IMR-90 (cell line): ENCODE results near the gene ANK3. TPM values are rescaled to one million over a fixed set of nuclear protein-coding genes. Genes with fewer than 3 reads are reported as not detected.

Source experiments
- ATAC-seq: fragments of 200-7000 bp; cut with Tn5 transposase; 2 replicates; pipeline ENCODE4 v1.9.1; 2020; ENCODE audit warnings: low read depth, mild to moderate bottlenecking, moderate library complexity
- BruUV-seq: library from RNA; stranded (reverse); fragments of 400-500 nt; replicated peaks from 2 replicates; lab custom pipeline; 2021; lab: Mats Ljungman, UMichigan
- CTCF ChIA-PET: fragments of 300-600 bp; formaldehyde crosslinking; extraction: SDS; loops from one replicate; lab custom pipeline; 2021; ENCODE audit warnings: antibody characterized with exemption; lab: Yijun Ruan, JAX
- POLR2A ChIA-PET: fragments of 300-600 bp; sonication (Branson Sonifier 250); formaldehyde crosslinking; loops from one replicate; lab custom pipeline; 2022; ENCODE audit warnings: antibody characterized with exemption; ENCODE audit not compliant: unreplicated experiment; lab: Charles Lee
- DNase-seq: peaks from one replicate; pipeline ENCODE4 v3.0.0; 2013
- H2AFZ ChIP-seq: replicated peaks from 2 replicates; pipeline ENCODE3; 2013; ENCODE audit warnings: low read length, mild to moderate bottlenecking; ENCODE audit not compliant: poor library complexity
- H2AK5ac ChIP-seq: 2 replicates; pipeline ENCODE4 v1.6.1; 2013; ENCODE audit warnings: low read depth, low read length, inconsistent platforms
- H2AK9ac ChIP-seq: replicated peaks from 2 replicates; pipeline ENCODE3; 2013; ENCODE audit warnings: mild to moderate bottlenecking, low read depth, low read length, moderate library complexity; ENCODE audit not compliant: poor library complexity
- H2BK120ac ChIP-seq: 2 replicates; pipeline ENCODE4 v1.6.1; 2013; ENCODE audit warnings: low read depth, low read length, inconsistent platforms
- H2BK15ac ChIP-seq: 3 replicates; pipeline ENCODE4 v1.6.1; 2013; ENCODE audit warnings: low read depth, low read length, inconsistent platforms
- H2BK20ac ChIP-seq: 2 replicates; pipeline ENCODE4 v1.6.1; 2013; ENCODE audit warnings: low read depth, mild to moderate bottlenecking, inconsistent platforms, low read length, moderate library complexity
- H2BK5ac ChIP-seq: 2 replicates; pipeline ENCODE4 v1.6.1; 2013; ENCODE audit warnings: mild to moderate bottlenecking, low read depth, low read length, inconsistent platforms; ENCODE audit not compliant: poor library complexity, severe bottlenecking
- H3K14ac ChIP-seq: replicated peaks from 2 replicates; pipeline ENCODE4 v1.6.1; 2013; ENCODE audit warnings: low read depth, low read length, inconsistent platforms
- H3K18ac ChIP-seq: 2 replicates; pipeline ENCODE4 v1.6.1; 2013; ENCODE audit warnings: low read depth, low read length, control low read depth
- H3K23ac ChIP-seq: 2 replicates; pipeline ENCODE4 v1.6.1; 2013; ENCODE audit warnings: low read depth, low read length, inconsistent platforms
- H3K27ac ChIP-seq: 2 replicates; pipeline ENCODE4 v1.5.1; 2013; ENCODE audit warnings: mild to moderate bottlenecking, control low read depth, low read length; ENCODE audit not compliant: insufficient read depth
- H3K27me3 ChIP-seq: 2 replicates; pipeline ENCODE4 v1.6.1; 2013; ENCODE audit warnings: low read length; ENCODE audit not compliant: control insufficient read depth, insufficient read depth
- H3K36me3 ChIP-seq: 2 replicates; pipeline ENCODE4 v1.6.1; 2013; ENCODE audit warnings: low read length, mixed read lengths; ENCODE audit not compliant: control insufficient read depth, insufficient read depth
- H3K4ac ChIP-seq: 2 replicates; pipeline ENCODE4 v1.6.1; 2013; ENCODE audit warnings: low read depth, low read length, inconsistent platforms
- H3K4me1 ChIP-seq: 2 replicates; pipeline ENCODE4 v1.6.1; 2013; ENCODE audit warnings: low read length, mixed read lengths; ENCODE audit not compliant: control insufficient read depth, insufficient read depth
- H3K4me2 ChIP-seq: 2 replicates; pipeline ENCODE4 v1.6.1; 2013; ENCODE audit warnings: low read depth, mild to moderate bottlenecking, control low read depth, low read length, moderate library complexity
- H3K4me3 ChIP-seq: 2 replicates; pipeline ENCODE4 v1.5.1; 2013; ENCODE audit warnings: low read depth, mild to moderate bottlenecking, control low read depth, low read length, moderate library complexity; ENCODE audit not compliant: insufficient read depth
- H3K56ac ChIP-seq: 2 replicates; pipeline ENCODE4 v1.6.1; 2013; ENCODE audit warnings: low read length, inconsistent platforms; ENCODE audit not compliant: insufficient read depth; ENCODE audit errors: extremely low read depth
- H3K79me1 ChIP-seq, 2 experiments: 2 replicates each; pipeline ENCODE4 v1.6.1; 2013; ENCODE audit warnings: low read length in 2 of 2, inconsistent platforms in 1 of 2, low read depth in 1 of 2
- H3K9ac ChIP-seq: 2 replicates; pipeline ENCODE4 v1.6.1; 2013; ENCODE audit warnings: low read depth, low read length, control low read depth
- H3K9me1 ChIP-seq: 2 replicates; pipeline ENCODE4 v1.6.1; 2013; ENCODE audit warnings: low read length, inconsistent platforms; ENCODE audit not compliant: insufficient read depth
- H3K9me3 ChIP-seq: 2 replicates; pipeline ENCODE4 v1.6.1; 2013; ENCODE audit warnings: low read length; ENCODE audit not compliant: control insufficient read depth, insufficient read depth
- H4K20me1 ChIP-seq: 2 replicates; pipeline ENCODE4 v1.6.1; 2013; ENCODE audit warnings: low read length, inconsistent platforms; ENCODE audit not compliant: insufficient read depth
- H4K5ac ChIP-seq: 2 replicates; pipeline ENCODE4 v1.6.1; 2013; ENCODE audit warnings: mild to moderate bottlenecking, low read depth, low read length, control low read depth
- H4K8ac ChIP-seq, 2 experiments: 2 replicates each; pipeline ENCODE4 v1.6.1; 2013; ENCODE audit warnings: low read depth in 2 of 2, low read length in 2 of 2, control low read depth in 1 of 2, inconsistent platforms in 1 of 2
- H4K91ac ChIP-seq: 2 replicates; pipeline ENCODE4 v1.6.1; 2013; ENCODE audit warnings: low read depth, low read length, inconsistent platforms; ENCODE audit not compliant: insufficient read depth
- BHLHE40 ChIP-seq: fragments of 150-350 bp; IDR thresholded peaks from 2 replicates; pipeline ENCODE4 v1.6.1; 2016; ENCODE audit warnings: mild to moderate bottlenecking, low read depth, low read length
- CEBPB ChIP-seq: IDR thresholded peaks from 2 replicates; pipeline ENCODE4 v1.6.1; 2012; ENCODE audit warnings: low read depth, low read length, improper control_type of control experiment
- CHD1 ChIP-seq: IDR thresholded peaks from 2 replicates; pipeline ENCODE4 v1.6.1; 2012; ENCODE audit warnings: low read depth, low read length, improper control_type of control experiment
- MAFK ChIP-seq: IDR thresholded peaks from 2 replicates; pipeline ENCODE4 v1.6.1; 2012; ENCODE audit warnings: low read depth, low read length, improper control_type of control experiment
- MAZ ChIP-seq: IDR thresholded peaks from 2 replicates; pipeline ENCODE4 v1.6.1; 2012; ENCODE audit warnings: low read depth, mild to moderate bottlenecking, low read length, improper control_type of control experiment, moderate library complexity, borderline replicate concordance
- MXI1 ChIP-seq: IDR thresholded peaks from 2 replicates; pipeline ENCODE4 v1.6.1; 2012; ENCODE audit warnings: low read depth, mild to moderate bottlenecking, low read length, moderate library complexity, borderline replicate concordance
- NFE2L2 ChIP-seq: fragments of 150-350 bp; IDR thresholded peaks from 2 replicates; pipeline ENCODE4 v1.6.1; 2016; ENCODE audit warnings: low read depth, mild to moderate bottlenecking, low read length
- POLR2A ChIP-seq: IDR thresholded peaks from 2 replicates; pipeline ENCODE4 v1.6.1; 2012; ENCODE audit warnings: mild to moderate bottlenecking, low read depth, low read length
- RAD21 ChIP-seq: IDR thresholded peaks from 2 replicates; pipeline ENCODE4 v1.6.1; 2012; ENCODE audit warnings: low read length, improper control_type of control experiment
- RFX5 ChIP-seq: IDR thresholded peaks from 2 replicates; pipeline ENCODE4 v1.8.0; 2012; ENCODE audit warnings: low read depth, mild to moderate bottlenecking, low read length, moderate library complexity
- SMC3 ChIP-seq: fragments of 150-350 bp; IDR thresholded peaks from 2 replicates; pipeline ENCODE4 v1.6.1; 2016; ENCODE audit warnings: low read depth, mild to moderate bottlenecking, antibody characterized with exemption, low read length, moderate library complexity
- WGBS, 2 experiments: methylation state at CpG; one replicate each; pipeline versions ENCODE4 v1.1.5 to v1.1.7; 2013; ENCODE audit warnings: missing lambda C conversion rate in 2 of 2; ENCODE audit not compliant: insufficient read length in 1 of 2; ENCODE audit errors: extremely low coverage in 2 of 2; 5-methylcytosine and 5-hydroxymethylcytosine counted together
- dilution Hi-C: fragments of 300-500 bp; cut with HindIII; formaldehyde crosslinking; loops from one replicate; pipeline ENCODE4 v1.14.3; 2018; ENCODE audit warnings: low sequenced_read_pairs; ENCODE audit not compliant: unreplicated experiment
- in situ Hi-C: fragments of 300-500 bp; cut with MboI; formaldehyde crosslinking; loops from 3 replicates; pipeline ENCODE4 v1.14.3; 2019; ENCODE audit warnings: low sequenced_read_pairs, inconsistent platforms, mixed read lengths
- intact Hi-C: fragments of 100-400 bp; cut with micrococcal nuclease; formaldehyde crosslinking; loops from 2 replicates; pipeline ENCODE4 v1.10.0; 2022
- polyA plus RNA-seq, 3 experiments: library from polyadenylated mRNA; depleted of rRNA; stranded (reverse); fragments of >200 nt; gene quantifications; 2 replicates each; pipeline ENCODE4 v1.2.3, GENCODE V29; 2012; ENCODE audit warnings: low replicate concordance in 1 of 3
- total RNA-seq: library from RNA; depleted of rRNA; stranded (reverse); fragments of >200 nt; gene quantifications from 2 replicates; pipeline ENCODE4 v1.2.3, GENCODE V29; 2012
- TF ChIP-seq, protein P1 (sequence below): fragments of 150-350 bp; IDR thresholded peaks from 2 replicates; pipeline ENCODE4 v1.6.1; 2017; ENCODE audit warnings: mild to moderate bottlenecking, antibody characterized with exemption, low read length, low read depth
- TF ChIP-seq, protein P2 (sequence below): conservative IDR thresholded peaks from 2 replicates; pipeline ENCODE4 v1.5.1; 2012; ENCODE audit warnings: mild to moderate bottlenecking, low read depth, low read length, improper control_type of control experiment
- TF ChIP-seq, protein P3 (sequence below): fragments of 150-350 bp; IDR thresholded peaks from 2 replicates; pipeline ENCODE4 v1.6.1; 2016; ENCODE audit warnings: low read depth, mild to moderate bottlenecking, low read length, moderate library complexity, borderline replicate concordance

Gene ANK3
- total and polyA plus RNA-seq, 2 of the 4 experiments (the other 2 are of a cell fraction): 0.63 to 1.8 TPM

DNA sequence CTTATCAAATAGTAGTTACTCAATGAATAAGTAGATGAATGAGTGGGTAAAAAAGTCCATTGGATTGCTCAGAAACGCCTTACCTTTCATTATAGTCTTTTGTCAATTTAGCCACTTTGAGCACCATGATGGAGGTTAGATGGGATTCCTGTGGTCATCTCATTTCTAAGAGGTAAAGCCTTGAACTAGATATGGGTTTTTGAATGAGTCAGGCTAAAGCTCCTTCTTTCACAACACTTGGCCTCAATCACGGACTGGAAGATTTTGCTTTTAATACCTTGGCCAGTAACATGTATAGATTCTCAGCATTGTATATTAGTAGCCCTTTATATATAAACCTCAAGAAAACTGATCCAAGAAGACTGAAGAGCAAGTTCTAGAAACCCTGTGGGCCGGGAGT is 383.6 kb downstream of the ANK3 start:
- Histone ChIP-seq H2BK5ac (no peak overlapping the region), H3K18ac (no peak overlapping the region), H3K14ac (no peak overlapping the region), H3K4ac (no peak overlapping the region), H3K27me3 (no peaks in the 10 kb centered on the region), H3K27ac (no peak overlapping the region), H3K56ac (no peak overlapping the region), H3K4me1 (no peaks in the 10 kb centered on the region), H2AK5ac (no peak overlapping the region), H2AK9ac (no peak overlapping the region), H4K91ac (no peak overlapping the region), H3K9ac (no peak overlapping the region), H4K20me1 (no peaks in the 10 kb centered on the region), H3K9me3 (no peaks in the 10 kb centered on the region), H3K9me1 (no peaks in the 10 kb centered on the region), H3K4me2 (no peak overlapping the region), H2BK15ac (no peak overlapping the region), H2BK20ac (no peak overlapping the region), H3K79me1 (no peaks in the 10 kb centered on the region), H4K8ac (no peak overlapping the region), H3K36me3 (no peaks in the 10 kb centered on the region), H2AFZ (no peak overlapping the region), H3K4me3 (no peak overlapping the region), H4K5ac (no peak overlapping the region), H3K23ac (no peak overlapping the region), H2BK120ac (no peak overlapping the region)
- CTCF ChIA-PET: no interaction called here
- no TSS peak for BruUV-seq
- intact Hi-C loops: no loop called here
- dilution Hi-C loops: no loop called here
- POLR2A ChIA-PET: no interaction called here
- no peak for ATAC-seq
- no peak for TF ChIP-seq POLR2A
- no peak for TF ChIP-seq MAZ
- TF ChIP-seq BHLHE40: no peak
- TF ChIP-seq CHD1: no peak
- TF ChIP-seq, protein P1, sequence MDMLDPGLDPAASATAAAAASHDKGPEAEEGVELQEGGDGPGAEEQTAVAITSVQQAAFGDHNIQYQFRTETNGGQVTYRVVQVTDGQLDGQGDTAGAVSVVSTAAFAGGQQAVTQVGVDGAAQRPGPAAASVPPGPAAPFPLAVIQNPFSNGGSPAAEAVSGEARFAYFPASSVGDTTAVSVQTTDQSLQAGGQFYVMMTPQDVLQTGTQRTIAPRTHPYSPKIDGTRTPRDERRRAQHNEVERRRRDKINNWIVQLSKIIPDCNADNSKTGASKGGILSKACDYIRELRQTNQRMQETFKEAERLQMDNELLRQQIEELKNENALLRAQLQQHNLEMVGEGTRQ: no peak
- TF ChIP-seq RAD21: no peak
- TF ChIP-seq SMC3: no peak
- TF ChIP-seq, protein P2, sequence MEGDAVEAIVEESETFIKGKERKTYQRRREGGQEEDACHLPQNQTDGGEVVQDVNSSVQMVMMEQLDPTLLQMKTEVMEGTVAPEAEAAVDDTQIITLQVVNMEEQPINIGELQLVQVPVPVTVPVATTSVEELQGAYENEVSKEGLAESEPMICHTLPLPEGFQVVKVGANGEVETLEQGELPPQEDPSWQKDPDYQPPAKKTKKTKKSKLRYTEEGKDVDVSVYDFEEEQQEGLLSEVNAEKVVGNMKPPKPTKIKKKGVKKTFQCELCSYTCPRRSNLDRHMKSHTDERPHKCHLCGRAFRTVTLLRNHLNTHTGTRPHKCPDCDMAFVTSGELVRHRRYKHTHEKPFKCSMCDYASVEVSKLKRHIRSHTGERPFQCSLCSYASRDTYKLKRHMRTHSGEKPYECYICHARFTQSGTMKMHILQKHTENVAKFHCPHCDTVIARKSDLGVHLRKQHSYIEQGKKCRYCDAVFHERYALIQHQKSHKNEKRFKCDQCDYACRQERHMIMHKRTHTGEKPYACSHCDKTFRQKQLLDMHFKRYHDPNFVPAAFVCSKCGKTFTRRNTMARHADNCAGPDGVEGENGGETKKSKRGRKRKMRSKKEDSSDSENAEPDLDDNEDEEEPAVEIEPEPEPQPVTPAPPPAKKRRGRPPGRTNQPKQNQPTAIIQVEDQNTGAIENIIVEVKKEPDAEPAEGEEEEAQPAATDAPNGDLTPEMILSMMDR: no peak
- no peak for TF ChIP-seq RFX5
- TF ChIP-seq MXI1: no peak
- no peak for TF ChIP-seq CEBPB
- no peak for TF ChIP-seq MAFK
- TF ChIP-seq, protein P3, sequence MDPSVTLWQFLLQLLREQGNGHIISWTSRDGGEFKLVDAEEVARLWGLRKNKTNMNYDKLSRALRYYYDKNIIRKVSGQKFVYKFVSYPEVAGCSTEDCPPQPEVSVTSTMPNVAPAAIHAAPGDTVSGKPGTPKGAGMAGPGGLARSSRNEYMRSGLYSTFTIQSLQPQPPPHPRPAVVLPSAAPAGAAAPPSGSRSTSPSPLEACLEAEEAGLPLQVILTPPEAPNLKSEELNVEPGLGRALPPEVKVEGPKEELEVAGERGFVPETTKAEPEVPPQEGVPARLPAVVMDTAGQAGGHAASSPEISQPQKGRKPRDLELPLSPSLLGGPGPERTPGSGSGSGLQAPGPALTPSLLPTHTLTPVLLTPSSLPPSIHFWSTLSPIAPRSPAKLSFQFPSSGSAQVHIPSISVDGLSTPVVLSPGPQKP: no peak
- no peak for TF ChIP-seq NFE2L2
- in situ Hi-C loops: no loop called here
- DNase-seq: no peak
- no CpG with 5 or more reads among the region's 3 CpGs for WGBS, 2 experiments
